Smooth muscle cell (in vitro differentiated cells): ENCODE data around the gene PIM2. TPM values are rescaled to one million over a fixed set of nuclear protein-coding genes. Genes with fewer than 3 reads are reported as not detected.
A peak's percentile ranks its signal among the peaks of the same experiment; 100 is the strongest.

Source experiments
- DNase-seq: peaks from one replicate; lab custom pipeline; 2025; ENCODE audit not compliant: unreplicated experiment; lab: John Stamatoyannopoulos, UW
- H2AFZ ChIP-seq: fragments of 200-600 bp; sonication (generic); 2 replicates; pipeline ENCODE4 v1.6.0; 2016; ENCODE audit warnings: antibody characterized with exemption, low read depth, mild to moderate bottlenecking
- H3F3A ChIP-seq: fragments of 200-600 bp; sonication (generic); 2 replicates; pipeline ENCODE4 v1.6.0; 2017; ENCODE audit warnings: antibody characterized with exemption, low read depth
- H3K27ac ChIP-seq: fragments of 200-600 bp; sonication (generic); 2 replicates; pipeline ENCODE4 v1.5.1; 2016; ENCODE audit warnings: low read depth, mild to moderate bottlenecking
- H3K27me3 ChIP-seq: fragments of 200-600 bp; sonication (generic); 2 replicates; pipeline ENCODE4 v1.6.1; 2016; ENCODE audit warnings: low read depth, mild to moderate bottlenecking
- H3K36me3 ChIP-seq: fragments of 200-600 bp; sonication (generic); 2 replicates; pipeline ENCODE4 v1.5.1; 2016; ENCODE audit warnings: low read depth
- H3K4me1 ChIP-seq: fragments of 200-600 bp; sonication (generic); 2 replicates; pipeline ENCODE4 v1.5.1; 2016; ENCODE audit warnings: low read depth
- H3K4me2 ChIP-seq: fragments of 200-600 bp; sonication (generic); 2 replicates; pipeline ENCODE4 v1.6.0; 2016; ENCODE audit warnings: mild to moderate bottlenecking
- H3K4me3 ChIP-seq: fragments of 200-600 bp; sonication (generic); 2 replicates; pipeline ENCODE4 v1.5.1; 2016; ENCODE audit warnings: mild to moderate bottlenecking
- H3K79me2 ChIP-seq: fragments of 200-600 bp; sonication (generic); 2 replicates; pipeline ENCODE4 v1.6.0; 2016; ENCODE audit warnings: low read depth, mild to moderate bottlenecking
- H3K9ac ChIP-seq: fragments of 200-600 bp; sonication (generic); 2 replicates; pipeline ENCODE4 v1.6.0; 2016; ENCODE audit warnings: low read depth
- H3K9me3 ChIP-seq: fragments of 200-600 bp; sonication (generic); replicated peaks from 2 replicates; pipeline ENCODE4 v1.5.1; 2016; ENCODE audit warnings: low read depth
- H4K20me1 ChIP-seq: fragments of 200-600 bp; sonication (generic); 2 replicates; pipeline ENCODE4 v1.6.0; 2016; ENCODE audit warnings: low read depth
- CTCF ChIP-seq: fragments of 200-600 bp; sonication (generic); IDR thresholded peaks from 2 replicates; pipeline ENCODE4 v1.5.1; 2017; ENCODE audit warnings: borderline replicate concordance, mild to moderate bottlenecking, antibody characterized with exemption; ENCODE audit not compliant: insufficient read depth, poor library complexity, severe bottlenecking
- WGBS: methylation state at CpG from one replicate; pipeline ENCODE4 v1.1.7; 2016; ENCODE audit warnings: low lambda C conversion rate; 5-methylcytosine and 5-hydroxymethylcytosine counted together
- polyA plus RNA-seq: library from polyadenylated mRNA; unstranded; fragments of >200 nt; fragmentation: Nextera tagmentation; extraction: Ambion mirVana; gene quantifications from 2 replicates; pipeline ENCODE4 v1.2.1, GENCODE V29; 2016
- total RNA-seq: library from RNA; depleted of rRNA; stranded (reverse); fragments of >200 nt; gene quantifications from 2 replicates; pipeline ENCODE4 v1.2.3, GENCODE V29; 2014

PIM2 gene
- total and polyA plus RNA-seq, 2 experiments from 2014 or later, result 7.4 to 7.6 TPM

GRCh38 chrX:48897625-48898306 lies 21.1 kb downstream of the PIM2 start, which contains the start of the genes PQBP1 and TIMM17B:
Gene PQBP1, plus strand, starts transcription at chrX:48897930. Its CDS starts 580 bp downstream, at chrX:48898510.
Gene TIMM17B, minus strand, starts transcription at chrX:48897768. Its CDS starts 19 bp downstream, at chrX:48897749.
- H3K79me2 ChIP-seq, result peaks cover 3% of the 10 kb centered on the region
- no peaks in the 10 kb centered on the region for H3K36me3 ChIP-seq
- peak within 1 kb of the TSS; percentile 67 for H3K4me3 ChIP-seq
- H2AFZ ChIP-seq, result no peak within 1 kb of the TSS
- peaks cover 5% of the 10 kb centered on the region for H4K20me1 ChIP-seq
- H3F3A ChIP-seq, result no peaks in the 10 kb centered on the region
- no peaks in the 10 kb centered on the region for H3K9me3 ChIP-seq
- H3K4me1 ChIP-seq, result peaks cover 5% of the 10 kb centered on the region
- H3K4me2 ChIP-seq, result peak within 1 kb of the TSS; percentile 89
- H3K27me3 ChIP-seq, result no peaks in the 10 kb centered on the region
- 53% methylated on average over 47 of the region's 49 CpGs for WGBS
- peak within 1 kb of the TSS; percentile 87 for H3K9ac ChIP-seq
- peak within 1 kb of the TSS; percentile 84 for H3K27ac ChIP-seq
- DNase-seq, result peak; percentile 73
- no peak for TF ChIP-seq CTCF

- WGBS, result 46% methylated on average over 38 of the region's 38 CpGs
- Histone ChIP-seq H3K27ac (peak overlapping the region; percentile 84), H3K27me3 (no peaks in the 10 kb centered on the region), H4K20me1 (peaks cover 5% of the 10 kb centered on the region), H3K9me3 (no peaks in the 10 kb centered on the region), H3K4me3 (peak overlapping the region; percentile 67), H3K9ac (peak overlapping the region; percentile 87), H3K36me3 (no peaks in the 10 kb centered on the region), H3K4me2 (peak overlapping the region; percentile 89), H3K79me2 (peaks cover 3% of the 10 kb centered on the region), H3F3A (no peaks in the 10 kb centered on the region), H3K4me1 (peaks cover 5% of the 10 kb centered on the region), H2AFZ (no peak overlapping the region)
- no peak for TF ChIP-seq CTCF
- DNase-seq, result peak; percentile 47
Observed at GRCh38 chrX:48897157-48897624, 21.6 kb downstream of the PIM2 start.

GRCh38 chrX:48896611-48897011 lies 22.2 kb downstream of the PIM2 start:
- H2AFZ ChIP-seq, result no peak overlapping the region
- H3F3A ChIP-seq, result no peaks in the 10 kb centered on the region
- peaks cover 5% of the 10 kb centered on the region for H3K4me1 ChIP-seq
- H3K36me3 ChIP-seq, result no peaks in the 10 kb centered on the region
- peak overlapping the region; percentile 67 for H3K4me3 ChIP-seq
- H3K79me2 ChIP-seq, result peaks cover 3% of the 10 kb centered on the region
- no peaks in the 10 kb centered on the region for H3K27me3 ChIP-seq
- TF ChIP-seq CTCF, result no peak
- no peak for DNase-seq
- 63% methylated on average over 9 of the region's 9 CpGs for WGBS
- peaks cover 5% of the 10 kb centered on the region for H4K20me1 ChIP-seq
- H3K27ac ChIP-seq, result peak overlapping the region; percentile 84
- H3K4me2 ChIP-seq, result peak overlapping the region; percentile 89
- peak overlapping the region; percentile 87 for H3K9ac ChIP-seq
- H3K9me3 ChIP-seq, result no peaks in the 10 kb centered on the region
